HCT116 (cell line): ENCODE results near the gene ARID5B. TPM values are rescaled to one million over a fixed set of nuclear protein-coding genes. Genes with fewer than 3 reads are reported as not detected.

Experiments used
- ATAC-seq: fragments of 200-7000 bp; cut with Tn5 transposase; 2 replicates; pipeline ENCODE4 v1.9.1; 2020; ENCODE audit warnings: mild to moderate bottlenecking, moderate library complexity
- BruUV-seq: library from RNA; stranded (reverse); fragments of 400-500 nt; replicated peaks from 2 replicates; lab custom pipeline; 2021; lab: Mats Ljungman, UMichigan
- CTCF ChIA-PET: fragments of 300-600 bp; sonication (Branson Sonifier 250); formaldehyde crosslinking; loops from one replicate; lab custom pipeline; 2021; ENCODE audit warnings: antibody characterized with exemption; lab: Charles Lee
- POLR2A ChIA-PET: fragments of 300-600, 350-600 bp; sonication (Branson Sonifier 250); formaldehyde crosslinking; loops from one replicate; lab custom pipeline; 2021; ENCODE audit warnings: antibody characterized with exemption; lab: Charles Lee
- RAD21 ChIA-PET, 2 experiments: fragments of 300-600 bp; sonication (Branson Sonifier 250); formaldehyde crosslinking; loops; one replicate each; lab custom pipeline; 2023; ENCODE audit warnings: low total read pairs in 2 of 2; ENCODE audit not compliant: uncharacterized antibody in 2 of 2, unreplicated experiment in 2 of 2, low non-redundant PET in 1 of 2; lab: Charles Lee
- DNase-seq: peaks from one replicate; pipeline ENCODE4 v3.0.0-alpha.2; 2010; ENCODE audit warnings: low read depth, low spot score
- H2AFZ ChIP-seq: fragments of 200-600 bp; shearing (Covaris generic), sonication (generic); 2 replicates; pipeline ENCODE4 v1.6.1; 2017; ENCODE audit warnings: low read depth, mixed run types, mixed read lengths, antibody characterized with exemption, low read length; ENCODE audit not compliant: poor library complexity, severe bottlenecking
- H3K27ac ChIP-seq: 2 replicates; pipeline ENCODE4 v1.5.1; 2012; ENCODE audit warnings: low read depth, low read length
- H3K27me3 ChIP-seq: fragments of 200-600 bp; sonication (generic); 2 replicates; pipeline ENCODE4 v1.6.1; 2016; ENCODE audit warnings: mixed run types, low read length, mixed read lengths; ENCODE audit not compliant: insufficient read depth
- H3K36me3 ChIP-seq, 2 experiments: fragments of 200-500 bp in 1 of 2; fragments of 200-600 bp in 1 of 2; sonication (Bioruptor generic) in 1 of 2; sonication (generic) in 1 of 2; 2 replicates each; pipeline versions ENCODE4 v1.5.1 to v1.6.1; 2014 to 2016; ENCODE audit warnings: low read length in 2 of 2, inconsistent platforms in 1 of 2, mixed read lengths in 1 of 2, mixed run types in 1 of 2; ENCODE audit not compliant: insufficient read depth in 2 of 2, control insufficient read depth in 1 of 2
- H3K4me1 ChIP-seq, 2 experiments: fragments of 200-600 bp in 1 of 2; sonication (generic) in 1 of 2; 2 replicates each; pipeline versions ENCODE4 v1.5.1 to v1.6.1; 2012 to 2017; ENCODE audit warnings: low read length in 2 of 2, inconsistent platforms in 1 of 2, mild to moderate bottlenecking in 1 of 2, mixed read lengths in 1 of 2, mixed run types in 1 of 2, moderate library complexity in 1 of 2; ENCODE audit not compliant: insufficient read depth in 2 of 2, control insufficient read depth in 1 of 2
- H3K4me2 ChIP-seq: fragments of 200-600 bp; sonication (generic); 2 replicates; pipeline ENCODE4 v1.6.1; 2017; ENCODE audit warnings: mixed run types, low read length, mixed read lengths
- H3K4me3 ChIP-seq, 2 experiments: fragments of 200-600 bp in 1 of 2; sonication (generic) in 1 of 2; replicated peaks in 1 of 2; 2 replicates each; pipeline ENCODE4 v1.5.1; 2011 to 2016; ENCODE audit warnings: low read length in 2 of 2, control low read depth in 1 of 2, low read depth in 1 of 2, mild to moderate bottlenecking in 1 of 2, mixed read lengths in 1 of 2, mixed run types in 1 of 2
- H3K79me2 ChIP-seq: fragments of 200-600 bp; sonication (generic); 2 replicates; pipeline ENCODE4 v1.6.1; 2017; ENCODE audit warnings: mild to moderate bottlenecking, mixed run types, low read length, moderate library complexity, mixed read lengths; ENCODE audit not compliant: insufficient read depth
- H3K9ac ChIP-seq: fragments of 200-600 bp; sonication (generic); 2 replicates; pipeline ENCODE4 v1.6.1; 2016; ENCODE audit warnings: low read length, mixed read lengths
- H3K9me2 ChIP-seq: fragments of 200-600 bp; sonication (generic), shearing (Covaris generic); 2 replicates; pipeline ENCODE4 v1.6.1; 2017; ENCODE audit warnings: mixed run types, mild to moderate bottlenecking, moderate library complexity; ENCODE audit not compliant: insufficient read depth
- H3K9me3 ChIP-seq, 2 experiments: fragments of 200-500 bp in 1 of 2; fragments of 200-600 bp in 1 of 2; sonication (Bioruptor generic) in 1 of 2; sonication (generic) in 1 of 2; 2 replicates each; pipeline ENCODE4 v1.6.1; 2014 to 2017; ENCODE audit warnings: low read length in 2 of 2, mixed read lengths in 2 of 2, inconsistent platforms in 1 of 2, low read depth in 1 of 2, mild to moderate bottlenecking in 1 of 2, mixed run types in 1 of 2, moderate library complexity in 1 of 2; ENCODE audit not compliant: control insufficient read depth in 1 of 2, insufficient read depth in 1 of 2
- H4K20me1 ChIP-seq: fragments of 200-600 bp; sonication (generic), shearing (Covaris generic); 2 replicates; pipeline ENCODE4 v1.6.1; 2017; ENCODE audit warnings: mixed run types, mild to moderate bottlenecking, moderate library complexity; ENCODE audit not compliant: insufficient read depth
- EGR1 ChIP-seq: IDR thresholded peaks from 2 replicates; pipeline ENCODE4 v1.6.1; 2012; ENCODE audit warnings: low read depth
- ELF1 ChIP-seq: IDR thresholded peaks from 2 replicates; pipeline ENCODE4 v1.6.1; 2012; ENCODE audit warnings: low read depth, borderline replicate concordance
- FOSL1 ChIP-seq: IDR thresholded peaks from 2 replicates; pipeline ENCODE4 v1.6.1; 2012; ENCODE audit warnings: low read depth
- JUND ChIP-seq: IDR thresholded peaks from 2 replicates; pipeline ENCODE4 v1.6.1; 2012
- POLR2A ChIP-seq: IDR thresholded peaks from 2 replicates; pipeline ENCODE4 v1.7.0; 2011; ENCODE audit warnings: borderline replicate concordance; ENCODE audit not compliant: insufficient read depth, insufficient read length; ENCODE audit errors: extremely low read depth
- POLR2AphosphoS5 ChIP-seq: IDR thresholded peaks from 2 replicates; pipeline ENCODE4 v1.6.1; 2011; ENCODE audit warnings: mild to moderate bottlenecking, low read depth, low read length, moderate library complexity
- RAD21 ChIP-seq: IDR thresholded peaks from 2 replicates; pipeline ENCODE4 v1.6.1; 2012; ENCODE audit warnings: low read depth, mild to moderate bottlenecking
- REST ChIP-seq: IDR thresholded peaks from 2 replicates; pipeline ENCODE4 v1.6.1; 2012; ENCODE audit warnings: low read depth
- SRF ChIP-seq: IDR thresholded peaks from 2 replicates; pipeline ENCODE4 v1.6.1; 2012; ENCODE audit warnings: low read depth
- YY1 ChIP-seq: IDR thresholded peaks from 2 replicates; pipeline ENCODE4 v1.6.1; 2011; ENCODE audit warnings: low read length, low read depth, moderate library complexity, mild to moderate bottlenecking; ENCODE audit not compliant: insufficient replicate concordance; ENCODE audit errors: extremely low read depth
- intact Hi-C: fragments of 100-400 bp; cut with micrococcal nuclease; formaldehyde crosslinking; loops from 2 replicates; pipeline ENCODE4 v1.10.0; 2022
- total RNA-seq: library from RNA; stranded (reverse); gene quantifications from one replicate; pipeline ENCODE4 v1.2.1, GENCODE V29; 2021; ENCODE audit not compliant: unreplicated experiment
- TF ChIP-seq, protein P1 (sequence below), 3 experiments: fragments of 200-600 bp in 1 of 3; sonication (generic) in 1 of 3; IDR thresholded peaks in 2 of 3; conservative IDR thresholded peaks in 1 of 3; 2 replicates each; pipeline ENCODE4 v1.5.1; 2012 to 2017; ENCODE audit warnings: low read depth in 2 of 3, low read length in 2 of 3, antibody characterized with exemption in 1 of 3, borderline replicate concordance in 1 of 3, control low read depth in 1 of 3, mild to moderate bottlenecking in 1 of 3, mixed read lengths in 1 of 3, mixed run types in 1 of 3, moderate library complexity in 1 of 3; ENCODE audit not compliant: insufficient read depth in 1 of 3

Gene ARID5B
- total RNA-seq, 1 experiment from 2014 or later = 4.7 TPM

DNA sequence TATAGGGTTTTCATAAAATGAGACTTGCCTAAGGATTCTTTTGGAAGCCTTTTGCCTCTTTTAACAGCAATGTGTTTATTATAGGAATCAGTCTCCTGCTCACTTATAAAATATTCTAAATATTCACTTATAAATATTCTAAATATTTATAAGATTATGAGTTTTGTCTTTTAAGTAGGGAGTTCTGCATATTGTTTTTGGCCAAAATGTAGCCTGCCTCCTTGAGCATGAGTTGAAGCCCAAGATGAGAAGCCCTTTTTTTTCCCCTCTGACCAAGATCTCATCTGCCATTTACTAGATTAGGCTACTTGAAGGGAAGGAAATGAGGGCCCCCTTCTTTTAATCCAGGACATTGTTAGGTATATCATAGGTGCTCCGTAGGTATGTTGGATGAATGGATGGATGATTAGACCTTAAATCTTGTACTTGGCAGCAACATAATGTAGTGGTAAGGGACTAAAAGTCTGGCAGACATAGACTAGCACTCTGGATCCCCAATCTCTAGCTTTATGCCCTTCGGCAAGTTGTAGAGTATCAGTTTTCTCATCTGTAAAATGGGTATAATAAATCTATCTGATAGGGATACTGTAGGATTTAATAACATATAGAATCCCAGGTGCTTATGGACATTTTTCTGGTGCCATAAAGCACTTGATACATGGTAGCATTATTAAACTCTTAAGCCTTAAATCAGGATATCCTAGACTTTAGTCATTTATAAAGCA, 59.1 kb downstream of the ARID5B start:
- RAD21 ChIA-PET = no interaction called here
- TF ChIP-seq JUND (no peak), SRF (no peak), RAD21 (no peak), ELF1 (no peak), POLR2A (no peak), REST (no peak), EGR1 (no peak), YY1 (no peak), FOSL1 (no peak), POLR2AphosphoS5 (no peak)
- TF ChIP-seq, protein P1, sequence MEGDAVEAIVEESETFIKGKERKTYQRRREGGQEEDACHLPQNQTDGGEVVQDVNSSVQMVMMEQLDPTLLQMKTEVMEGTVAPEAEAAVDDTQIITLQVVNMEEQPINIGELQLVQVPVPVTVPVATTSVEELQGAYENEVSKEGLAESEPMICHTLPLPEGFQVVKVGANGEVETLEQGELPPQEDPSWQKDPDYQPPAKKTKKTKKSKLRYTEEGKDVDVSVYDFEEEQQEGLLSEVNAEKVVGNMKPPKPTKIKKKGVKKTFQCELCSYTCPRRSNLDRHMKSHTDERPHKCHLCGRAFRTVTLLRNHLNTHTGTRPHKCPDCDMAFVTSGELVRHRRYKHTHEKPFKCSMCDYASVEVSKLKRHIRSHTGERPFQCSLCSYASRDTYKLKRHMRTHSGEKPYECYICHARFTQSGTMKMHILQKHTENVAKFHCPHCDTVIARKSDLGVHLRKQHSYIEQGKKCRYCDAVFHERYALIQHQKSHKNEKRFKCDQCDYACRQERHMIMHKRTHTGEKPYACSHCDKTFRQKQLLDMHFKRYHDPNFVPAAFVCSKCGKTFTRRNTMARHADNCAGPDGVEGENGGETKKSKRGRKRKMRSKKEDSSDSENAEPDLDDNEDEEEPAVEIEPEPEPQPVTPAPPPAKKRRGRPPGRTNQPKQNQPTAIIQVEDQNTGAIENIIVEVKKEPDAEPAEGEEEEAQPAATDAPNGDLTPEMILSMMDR (IDR thresholded peaks at IDR 0.05 in 2 of 3, conservative IDR thresholded peaks at IDR 0.05 in 1 of 3; ENCODE audit: borderline replicate concordance in 1 of 3, insufficient read depth in 1 of 3, low read depth in 2 of 3, low read length in 2 of 3) = no peak
- TF ChIP-seq, all 23 proteins: peak for 0
- Histone ChIP-seq H3K27me3 (no peaks in the 10 kb centered on the region), H3K36me3 (no peaks in the 10 kb centered on the region), H3K4me1 (no peaks in the 10 kb centered on the region), H3K79me2 (no peaks in the 10 kb centered on the region), H3K9me3 (no peaks in the 10 kb centered on the region), H3K27ac (no peak overlapping the region), H3K4me3 (no peak overlapping the region), H3K4me2 (no peak overlapping the region), H3K9me2 (no peaks in the 10 kb centered on the region), H2AFZ (no peak overlapping the region), H4K20me1 (no peaks in the 10 kb centered on the region), H3K9ac (no peak overlapping the region)
- POLR2A ChIA-PET = no interaction called here
- ATAC-seq (no peak), DNase-seq (no peak)
- CTCF ChIA-PET = no interaction called here
- no TSS peak for BruUV-seq
- intact Hi-C loops = no loop called here
